NK-92 treated with Interleukin-12 subunit alpha and Interleukin-12 subunit beta, amount 100 ng/mL, for 24 hours (cell line): Measurements from ENCODE around the gene DOP1B.
"Not testable (repeated sequence)": the region's sequence is repeated elsewhere in the genome, so short reads cannot be mapped to it uniquely, and the experiment has no call there.

Experiments used
- DNase-seq: peaks from one replicate; lab custom pipeline; 2025; lab: John Stamatoyannopoulos, UW

Gene DOP1B

DNA sequence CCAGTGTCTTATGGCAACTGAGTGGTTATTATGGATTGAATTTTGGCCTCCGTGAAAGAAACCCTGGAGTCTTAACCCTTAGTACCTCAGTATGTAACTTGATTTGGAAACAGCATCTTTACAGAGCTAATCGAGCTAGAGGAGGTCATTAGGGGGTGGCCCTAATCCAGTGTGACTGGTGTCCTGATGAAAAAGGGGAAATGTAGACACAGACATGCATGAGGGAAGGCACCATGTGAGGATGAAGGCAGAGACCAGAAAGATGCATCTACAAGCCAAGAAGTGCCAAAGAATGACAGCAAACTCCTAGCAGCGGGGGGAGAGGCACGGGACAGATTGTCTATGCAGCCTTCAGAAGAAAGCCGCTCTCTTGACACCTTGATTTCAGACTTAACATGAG, 14.7 kb downstream of the DOP1B start:
- DNase-seq: no peak

- no peak for DNase-seq
Measured at GRCh38 chr21:36171741-36172331, 15.2 kb downstream of the DOP1B start.

- DNase-seq: no peak
Measured at GRCh38 chr21:36174780-36175179, 18.2 kb downstream of the DOP1B start.

- no peak for DNase-seq
Measured at GRCh38 chr21:36175771-36176565, 19.3 kb downstream of the DOP1B start.

GRCh38 chr21:36178349-36178748, 21.7 kb downstream of the DOP1B start:
- DNase-seq: no peak

DNA sequence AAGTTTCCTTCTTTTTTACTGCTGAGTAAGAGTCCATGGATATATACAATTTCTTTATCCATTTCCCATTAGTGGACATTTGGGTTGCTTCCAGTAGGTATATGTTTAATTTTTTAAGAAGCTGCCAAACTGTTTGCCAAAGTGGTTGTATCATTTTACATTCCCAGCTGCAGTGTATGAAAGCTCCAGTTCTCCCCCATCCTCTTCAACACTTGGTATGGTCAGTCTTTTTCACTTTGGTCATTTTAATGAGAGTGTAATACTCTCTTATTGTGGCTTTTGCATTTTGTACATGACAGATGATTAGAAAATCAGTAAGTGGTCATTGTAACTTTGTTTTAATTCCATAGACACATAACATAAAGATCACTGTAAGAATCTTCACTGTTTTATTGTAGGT, 22.5 kb downstream of the DOP1B start:
- DNase-seq: no peak

GRCh38 chr21:36180963-36181362, 24.3 kb downstream of the DOP1B start:
- DNase-seq: no peak

DNA sequence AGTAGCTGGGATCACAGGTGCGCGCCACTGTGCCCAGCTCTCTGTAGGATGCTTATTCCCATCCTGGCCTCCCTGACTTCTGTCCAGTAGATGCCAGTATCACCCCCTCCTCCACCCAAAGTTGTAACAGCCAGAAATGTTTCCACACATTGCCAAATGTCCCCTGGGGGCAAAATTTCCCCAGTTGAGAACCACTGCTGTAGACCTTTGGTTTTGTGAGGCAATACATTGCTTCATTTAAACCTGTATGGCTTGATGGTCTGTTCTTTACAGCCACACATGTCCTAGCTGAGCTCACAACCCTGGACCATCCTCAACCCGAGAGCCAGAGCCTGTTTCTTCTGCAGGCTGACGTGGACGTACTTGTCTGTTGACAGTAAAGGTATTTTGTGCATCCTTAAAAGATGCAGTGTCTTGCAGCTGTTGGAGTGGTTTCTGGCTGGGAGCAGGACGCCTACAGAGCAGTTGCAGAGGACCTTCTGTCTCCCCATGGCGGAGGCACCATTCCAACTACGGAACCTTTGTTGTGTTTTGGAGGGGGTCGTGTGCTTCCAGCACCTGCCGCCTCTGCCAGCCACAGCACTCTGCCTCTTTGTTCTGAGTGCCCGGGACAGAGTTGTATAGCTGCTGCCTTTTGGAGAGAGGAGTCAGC, 26.6 kb downstream of the DOP1B start:
- DNase-seq: no peak

- no peak for DNase-seq
Measured at GRCh38 chr21:36184545-36184944, 27.9 kb downstream of the DOP1B start.

DNA sequence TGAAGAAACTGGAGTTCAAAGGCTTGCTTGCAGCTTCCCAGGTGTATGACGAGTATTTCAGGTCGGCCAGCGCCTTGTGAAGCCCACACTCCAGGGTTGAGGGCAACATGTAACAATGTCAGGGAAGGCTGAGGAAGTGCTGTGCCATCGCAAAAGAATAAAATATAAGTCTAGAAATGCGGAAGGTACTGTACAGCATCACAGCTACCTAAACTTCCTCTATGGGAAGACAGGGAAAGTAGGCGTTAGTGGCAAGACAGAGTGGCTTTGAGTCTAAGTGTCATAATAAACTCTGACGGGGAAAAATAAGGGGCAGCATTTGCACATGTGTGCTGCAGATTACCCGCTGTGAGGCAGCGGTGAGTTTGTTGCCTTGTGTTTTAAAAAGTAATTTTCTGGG, 28.9 kb downstream of the DOP1B start:
- no peak for DNase-seq

GRCh38 chr21:36186081-36186480, 29.5 kb downstream of the DOP1B start:
- no peak for DNase-seq

DNA sequence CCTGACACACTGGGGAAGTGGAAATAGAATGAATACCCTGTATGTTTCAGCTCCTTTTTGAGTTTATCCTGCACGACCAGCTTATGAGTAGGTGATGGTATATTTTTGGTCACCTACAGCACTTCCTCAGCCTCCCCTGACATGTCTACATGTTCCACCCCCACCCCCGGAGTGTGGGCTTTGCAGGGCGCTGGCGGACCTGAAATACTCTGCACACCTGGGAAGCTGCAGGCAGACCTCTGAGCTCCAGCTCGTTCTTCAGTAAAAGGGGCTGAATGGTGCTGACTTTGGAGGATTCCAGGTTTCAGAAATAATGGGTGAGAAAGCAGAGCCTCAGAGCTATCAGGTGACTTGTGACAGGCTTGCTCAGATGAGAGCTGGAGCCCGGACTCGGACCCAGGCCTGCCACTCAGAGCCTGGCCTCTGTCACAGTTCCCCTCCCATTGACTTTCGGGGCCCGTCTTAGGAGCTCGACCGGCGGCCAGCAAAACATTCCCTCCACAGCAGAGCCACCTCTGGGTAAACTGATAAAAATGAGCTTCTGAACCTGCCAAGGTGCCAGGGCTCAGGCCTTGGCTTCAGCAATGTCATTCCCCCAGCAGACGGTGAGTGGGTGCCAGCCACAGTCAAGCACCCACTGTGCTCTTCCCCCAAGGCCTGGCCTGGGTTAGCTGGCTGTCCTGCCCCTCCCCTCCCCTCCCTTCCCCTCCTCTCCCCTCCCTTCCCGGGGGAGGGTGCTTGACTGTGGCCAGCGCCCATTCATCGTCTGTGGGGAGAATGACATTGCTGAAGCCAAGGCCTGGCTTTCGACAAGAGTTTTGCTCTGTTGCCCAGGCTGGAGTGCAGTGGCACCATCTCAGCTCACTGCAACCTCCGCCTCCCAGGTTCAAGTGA, 30.1 kb downstream of the DOP1B start:
- DNase-seq: no peak

DNA sequence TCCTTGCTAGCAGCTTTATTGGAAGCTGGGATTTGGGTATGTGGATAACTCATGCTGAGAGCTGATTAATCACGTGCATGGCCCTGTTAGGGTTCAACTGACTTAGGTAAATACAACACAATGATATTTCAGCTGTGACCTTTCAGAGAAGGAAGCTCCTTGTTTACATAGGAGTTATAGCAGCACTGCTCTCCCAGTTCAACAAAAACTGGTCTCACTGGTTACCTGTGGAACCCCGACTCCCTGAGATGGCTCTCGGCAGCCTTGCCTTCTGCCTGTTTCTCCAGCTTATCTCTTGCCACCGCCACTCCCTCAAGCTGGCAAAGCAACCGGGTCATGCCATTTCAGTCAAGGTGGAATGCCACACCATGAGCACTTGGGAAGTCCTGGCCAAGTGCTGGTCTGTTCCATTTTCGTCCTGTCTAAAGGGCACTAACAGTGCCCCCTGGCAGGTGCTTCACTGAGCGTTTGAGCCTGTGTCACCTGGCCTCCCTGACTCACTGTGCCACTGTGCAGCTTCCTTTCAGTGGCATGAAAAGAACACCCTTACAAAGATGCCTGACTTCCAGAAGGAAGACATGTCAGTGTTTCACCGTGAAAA, 31.6 kb downstream of the DOP1B start:
- DNase-seq: no peak

DNA sequence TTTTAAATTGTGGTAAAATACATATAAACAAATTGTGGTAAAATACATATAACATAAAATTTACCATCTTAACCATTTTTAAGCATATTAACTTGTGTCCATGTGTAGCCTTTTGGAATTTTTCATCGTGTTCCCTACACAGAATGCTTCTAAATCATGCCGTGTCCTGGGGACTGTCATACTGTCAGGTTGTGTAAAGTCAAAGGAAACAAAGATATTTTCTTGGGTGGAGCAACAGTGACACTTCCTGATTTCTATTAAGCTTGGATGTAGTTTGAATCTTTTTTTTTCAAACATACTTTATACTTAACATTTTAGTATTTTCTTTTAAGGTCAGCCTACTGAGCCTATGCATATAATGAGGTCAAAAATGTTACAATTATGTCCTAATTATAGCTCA, 32.3 kb downstream of the DOP1B start:
- DNase-seq: no peak

DNA sequence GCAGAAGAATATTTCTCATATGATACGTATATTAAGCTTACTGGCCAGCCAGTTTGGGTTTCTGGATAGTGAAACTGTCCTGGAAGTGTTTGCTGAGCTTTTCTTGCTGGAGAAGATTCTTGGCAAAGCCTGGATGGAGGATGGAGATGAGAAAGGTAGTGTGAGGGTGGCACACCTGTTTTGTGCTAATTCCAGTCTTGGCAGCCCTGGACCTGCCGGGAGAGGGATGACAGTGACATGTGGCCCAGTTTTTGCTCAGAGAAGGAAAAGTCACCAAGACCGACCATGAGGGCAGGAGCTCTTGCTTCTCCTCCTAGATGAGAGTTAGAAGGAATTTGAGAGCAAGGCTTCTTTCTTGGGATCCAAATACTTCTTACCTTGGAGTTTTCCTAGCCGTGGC, 34.1 kb downstream of the DOP1B start:
- no peak for DNase-seq

DNA sequence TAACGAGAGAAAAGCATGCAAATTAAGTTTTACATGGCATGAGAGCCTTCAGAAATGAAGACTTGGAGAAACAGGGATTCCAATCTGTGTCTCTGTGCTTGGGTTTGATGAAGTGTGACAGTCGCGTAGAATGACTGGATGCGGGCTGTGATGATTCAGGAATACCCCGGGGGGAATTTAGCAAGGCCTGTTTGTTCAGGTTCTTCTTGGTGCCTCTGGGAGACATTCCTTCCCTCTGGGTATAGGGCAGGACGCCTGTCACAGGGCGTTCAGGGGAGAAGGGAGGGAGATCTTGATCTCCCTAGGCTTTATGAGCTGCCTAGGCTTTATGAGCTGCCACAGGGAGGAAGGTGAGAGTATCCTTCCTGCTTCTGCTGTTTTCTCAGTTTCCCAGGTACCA, 36.6 kb downstream of the DOP1B start:
- no peak for DNase-seq

GRCh38 chr21:36194024-36194423, 37.4 kb downstream of the DOP1B start:
- no peak for DNase-seq

- DNase-seq: no peak
Measured at GRCh38 chr21:36195613-36196012, 39.0 kb downstream of the DOP1B start.

DNA sequence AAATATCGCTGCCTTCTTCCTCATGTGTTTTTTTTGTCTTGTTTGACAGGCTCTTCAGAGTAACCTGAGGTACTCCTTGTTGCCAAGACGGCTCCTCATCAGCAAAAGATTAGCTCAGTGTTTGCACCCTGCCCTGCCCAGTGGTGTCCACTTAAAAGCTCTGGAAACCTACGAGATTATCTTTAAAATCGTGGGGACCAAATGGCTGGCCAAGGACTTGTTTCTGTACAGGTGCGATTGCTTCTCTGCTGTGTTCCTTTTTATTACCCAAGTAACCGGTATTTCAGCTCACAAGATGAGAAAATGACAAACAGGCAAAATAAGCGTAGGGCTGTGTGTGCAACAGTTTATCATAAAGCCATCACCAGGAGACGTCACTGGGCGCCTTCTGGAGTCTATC, 42.4 kb downstream of the DOP1B start:
- DNase-seq: no peak

GRCh38 chr21:36199575-36199974, 43.0 kb downstream of the DOP1B start:
- DNase-seq: not testable (repeated sequence)

DNA sequence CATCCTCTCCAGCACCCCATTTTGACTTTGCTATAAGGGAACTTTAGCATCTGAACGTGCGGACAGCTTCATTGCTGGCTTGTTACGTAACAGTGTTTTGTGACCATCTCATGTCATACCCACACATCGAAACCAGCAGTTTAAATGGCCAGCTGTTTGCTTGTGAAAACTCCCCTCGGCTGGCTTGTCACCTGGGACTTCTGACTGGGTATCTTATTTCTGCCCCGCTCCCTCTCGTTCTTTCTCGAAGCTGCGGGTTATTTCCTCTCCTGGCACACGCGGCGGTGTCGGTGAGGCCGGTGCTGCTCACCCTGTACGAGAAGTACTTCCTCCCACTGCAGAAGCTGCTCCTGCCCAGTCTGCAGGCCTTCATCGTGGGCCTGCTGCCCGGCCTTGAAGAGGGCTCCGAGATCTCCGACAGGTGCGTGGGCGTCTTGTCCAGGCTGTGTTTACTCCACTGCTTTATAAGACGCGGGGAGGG, 43.5 kb downstream of the DOP1B start:
- DNase-seq: no peak
